Small intestine (tissue), 7 donors: ENCODE data around the gene SNTG2. TPM values are rescaled to one million over a fixed set of nuclear protein-coding genes. Genes with fewer than 3 reads are reported as not detected.

Experiments used
- DNase-seq, 2 donors: peaks; one replicate each; pipeline versions ENCODE4 v3.0.0 to v3.0.0-alpha.2; 2013
- FAIRE-seq: peaks from 2 replicates; lab custom pipeline; 2012; peaks lifted over from hg19 to GRCh38; lab: Jason Lieb, UNC
- H3K27ac ChIP-seq, 3 donors: one replicate each; pipeline ENCODE4 v1.5.1; 2013; ENCODE audit warnings: low read length in 2 of 3, mild to moderate bottlenecking in 2 of 3, control low read depth in 1 of 3, inconsistent platforms in 1 of 3, low read depth in 1 of 3, moderate library complexity in 1 of 3
- H3K27me3 ChIP-seq, 3 donors: one replicate each; pipeline ENCODE4 v1.6.1; 2013; ENCODE audit warnings: low read length in 3 of 3, inconsistent platforms in 1 of 3; ENCODE audit not compliant: control insufficient read depth in 3 of 3, insufficient read depth in 3 of 3
- H3K36me3 ChIP-seq, 3 donors: one replicate each; pipeline ENCODE4 v1.6.1; 2013; ENCODE audit warnings: low read length in 3 of 3, inconsistent platforms in 1 of 3, low read depth in 1 of 3, mild to moderate bottlenecking in 1 of 3, moderate library complexity in 1 of 3; ENCODE audit not compliant: control insufficient read depth in 3 of 3, insufficient read depth in 2 of 3
- H3K4me1 ChIP-seq, 3 donors: one replicate each; pipeline ENCODE4 v1.6.1; 2013; ENCODE audit warnings: low read length in 2 of 3, inconsistent platforms in 1 of 3, low read depth in 1 of 3, mild to moderate bottlenecking in 1 of 3, moderate library complexity in 1 of 3; ENCODE audit not compliant: control insufficient read depth in 3 of 3, insufficient read depth in 2 of 3
- H3K4me3 ChIP-seq, 3 donors: one replicate each; pipeline ENCODE4 v1.5.1; 2013; ENCODE audit warnings: low read length in 3 of 3, control low read depth in 1 of 3, inconsistent platforms in 1 of 3, low read depth in 1 of 3, mild to moderate bottlenecking in 1 of 3, moderate library complexity in 1 of 3
- H3K9me3 ChIP-seq, 2 donors: one replicate each; pipeline ENCODE4 v1.6.1; 2013; ENCODE audit warnings: low read depth in 1 of 2, low read length in 1 of 2; ENCODE audit not compliant: control insufficient read depth in 2 of 2, insufficient read depth in 1 of 2
- WGBS, 3 donors: extraction: QIAGEN DNeasy Blood & Tissue Kit; methylation state at CpG; one replicate each; pipeline ENCODE4 v1.1.7; 2013; 5-methylcytosine and 5-hydroxymethylcytosine counted together
- polyA plus RNA-seq, 4 donors: library from polyadenylated mRNA; stranded (reverse) in 3 of 4; unstranded in 1 of 4; fragments of 200-250 nt in 3 of 4; fragments of 120-200 nt in 1 of 4; gene quantifications; one replicate each; pipeline versions ENCODE4 v1.2.1 to v1.2.3, GENCODE V29; 2013
- donor health status: healthy with polysubstance abuse.
- donor health status: control.
- donor health status: control.
- donor health status: Bipolar disorder and iron deficiency.
- donor health status: healthy.

Gene SNTG2
- polyA plus RNA-seq, 4 donors = 0.25 to 1.1 (median 0.54) TPM; not detected in 1

DNA sequence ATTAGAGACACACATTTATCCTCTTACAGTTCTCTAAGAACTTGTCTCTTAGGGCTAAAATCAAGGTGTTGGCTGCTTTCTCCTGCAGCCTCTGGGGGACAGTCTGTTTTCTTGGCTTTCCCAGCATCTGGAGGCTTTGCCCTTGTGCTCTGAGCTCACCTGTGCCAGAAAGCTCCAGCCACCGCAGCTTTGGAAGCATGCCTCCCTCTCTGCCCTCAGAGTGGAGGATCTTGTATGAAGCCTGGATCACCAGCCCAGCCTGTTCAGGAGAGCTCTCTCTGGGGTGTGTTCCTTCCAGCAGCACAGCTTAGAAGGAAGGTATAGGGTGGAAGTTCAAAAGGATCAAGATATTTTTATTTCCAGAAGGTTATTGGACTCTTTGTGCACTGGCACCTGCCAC, 409.5 kb downstream of the SNTG2 start:
- H3K27me3 ChIP-seq = no peaks in the 10 kb centered on the region
- no peak for DNase-seq
- WGBS, 3 donors = 62 to 77% (median 76%) methylated on average over 1 of the region's 1 CpG
- FAIRE-seq = no peak
- H3K9me3 ChIP-seq = peaks cover 0 to 8% of the 10 kb centered on the region in 2 donors
- H3K4me1 ChIP-seq = no peaks in the 10 kb centered on the region
- H3K27ac ChIP-seq = no peak overlapping the region
- H3K36me3 ChIP-seq = no peaks in the 10 kb centered on the region
- no peak overlapping the region for H3K4me3 ChIP-seq

DNA sequence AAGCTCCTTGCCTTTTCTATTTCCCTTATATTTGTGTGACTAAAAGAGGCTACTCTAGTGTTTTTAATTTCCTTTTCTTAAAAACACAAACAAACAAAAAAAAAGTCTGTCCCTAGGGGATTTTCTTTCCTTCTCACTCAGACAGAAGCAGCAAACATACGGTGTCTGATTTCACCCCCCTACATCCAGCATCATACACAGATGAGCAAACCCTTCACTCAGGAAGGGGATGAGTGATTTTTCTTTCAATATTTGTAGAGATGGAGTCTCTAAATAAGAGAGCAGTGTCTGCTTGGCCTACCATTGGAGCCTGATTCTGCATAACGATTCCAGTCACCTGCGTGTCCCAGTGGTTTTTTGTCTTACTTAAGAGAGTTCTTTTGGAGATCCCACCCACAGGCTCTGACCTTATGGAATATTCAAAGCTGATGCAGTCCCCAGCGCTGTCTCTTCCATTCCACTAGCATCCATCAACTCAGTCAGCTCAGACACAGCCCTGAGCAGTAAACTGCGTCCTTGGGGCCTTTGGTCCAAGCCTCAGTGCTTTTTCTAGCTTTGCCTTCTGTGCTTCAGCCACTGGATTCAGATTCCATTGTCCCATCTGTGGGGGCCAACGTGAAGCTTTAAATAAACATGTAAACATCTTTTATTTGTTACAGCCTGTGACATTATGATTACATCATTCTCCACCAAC, 410.1 kb downstream of the SNTG2 start:
- H3K27me3 ChIP-seq = no peaks in the 10 kb centered on the region
- peaks cover 0 to 7% of the 10 kb centered on the region in 2 donors for H3K9me3 ChIP-seq
- H3K27ac ChIP-seq = no peak overlapping the region
- no peaks in the 10 kb centered on the region for H3K36me3 ChIP-seq
- H3K4me1 ChIP-seq = no peaks in the 10 kb centered on the region
- no peak for DNase-seq
- H3K4me3 ChIP-seq = no peak overlapping the region
- 68 to 74% (median 73%) methylated on average over 6 of the region's 6 CpGs for WGBS, 3 donors
- FAIRE-seq = no peak

DNA sequence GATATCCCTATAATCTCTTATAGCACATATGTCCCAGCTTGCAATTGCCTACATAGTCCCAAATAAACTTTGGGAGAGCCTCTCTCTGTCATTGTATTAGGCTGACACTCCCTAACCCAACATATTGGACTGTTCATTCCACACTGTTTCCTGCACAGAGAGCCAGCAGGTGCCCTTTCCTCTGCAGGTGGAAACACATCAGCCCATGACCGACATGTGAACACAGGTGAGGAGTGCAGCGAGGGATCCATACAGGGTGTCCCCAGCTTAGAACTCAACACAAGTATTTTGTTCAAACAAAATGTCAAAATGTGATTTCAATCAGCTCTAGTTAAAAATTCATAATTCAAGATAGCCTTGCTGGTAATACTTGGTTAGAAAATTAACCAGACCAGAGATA, 412.7 kb downstream of the SNTG2 start:
- WGBS, 3 donors = 87 to 95% (median 91%) methylated on average over 2 of the region's 2 CpGs
- Histone ChIP-seq H3K27ac (no peak overlapping the region), H3K27me3 (no peaks in the 10 kb centered on the region), H3K4me3 (no peak overlapping the region), H3K9me3 (peaks cover 0 to 7% of the 10 kb centered on the region in 2 donors), H3K4me1 (no peaks in the 10 kb centered on the region), H3K36me3 (no peaks in the 10 kb centered on the region)
- DNase-seq = no peak
- FAIRE-seq = no peak

GRCh38 chr2:1366546-1367134, 416.0 kb downstream of the SNTG2 start:
- H3K4me3 ChIP-seq = no peak overlapping the region
- no peaks in the 10 kb centered on the region for H3K27me3 ChIP-seq
- no peaks in the 10 kb centered on the region for H3K36me3 ChIP-seq
- no peak for DNase-seq
- H3K27ac ChIP-seq = no peak overlapping the region
- WGBS, 3 donors = 66 to 83% (median 79%) methylated on average over 20 of the region's 20 CpGs
- H3K4me1 ChIP-seq = no peaks in the 10 kb centered on the region
- H3K9me3 ChIP-seq = peaks cover 0 to 7% of the 10 kb centered on the region in 2 donors
- FAIRE-seq = no peak

DNA sequence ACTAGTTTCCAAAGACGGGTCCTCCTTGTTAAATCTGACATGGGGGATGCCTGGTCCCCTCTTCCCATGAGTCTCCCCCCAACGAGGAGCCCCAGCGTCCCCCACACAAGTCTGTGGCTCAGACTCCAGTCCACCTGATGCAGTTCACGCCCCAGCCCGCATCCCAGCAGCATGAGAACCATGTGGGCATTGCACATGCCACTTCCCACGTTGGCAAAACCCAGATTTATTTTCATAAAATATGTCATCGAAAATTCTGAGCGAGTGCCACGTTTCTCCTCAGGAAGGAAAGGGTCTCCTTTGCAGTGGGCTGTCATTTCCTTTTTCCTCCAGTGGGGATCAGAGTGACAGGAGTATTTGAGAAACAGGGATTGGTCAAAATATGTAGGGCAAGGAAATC, 417.0 kb downstream of the SNTG2 start:
- no peak for FAIRE-seq
- no peaks in the 10 kb centered on the region for H3K27me3 ChIP-seq
- no peak overlapping the region for H3K4me3 ChIP-seq
- H3K9me3 ChIP-seq = no peaks in the 10 kb centered on the region
- 60 to 75% (median 64%) methylated on average over 9 of the region's 9 CpGs for WGBS, 3 donors
- no peaks in the 10 kb centered on the region for H3K36me3 ChIP-seq
- no peak overlapping the region for H3K27ac ChIP-seq
- DNase-seq = no peak
- H3K4me1 ChIP-seq = no peaks in the 10 kb centered on the region

DNA sequence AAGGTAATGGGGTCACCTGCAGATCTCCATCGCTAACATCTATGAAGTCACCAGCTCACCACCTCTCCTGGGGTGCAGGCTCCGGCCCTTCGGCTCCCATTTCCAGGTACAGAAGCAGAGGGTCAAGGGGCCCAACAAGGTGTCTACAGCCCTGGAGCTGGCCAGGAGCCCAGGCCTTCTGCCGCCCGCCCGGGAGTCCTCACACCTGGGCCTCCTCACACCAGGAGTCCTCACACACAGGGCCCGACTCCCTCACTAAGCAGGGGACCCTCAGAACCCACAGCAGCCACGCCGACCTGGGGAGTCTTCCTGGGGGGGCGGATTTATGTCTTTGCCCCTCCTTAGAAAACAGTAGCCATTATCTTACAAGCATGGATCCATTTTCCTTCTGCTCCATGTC, 419.3 kb downstream of the SNTG2 start:
- FAIRE-seq (no peak), DNase-seq (no peak)

DNA sequence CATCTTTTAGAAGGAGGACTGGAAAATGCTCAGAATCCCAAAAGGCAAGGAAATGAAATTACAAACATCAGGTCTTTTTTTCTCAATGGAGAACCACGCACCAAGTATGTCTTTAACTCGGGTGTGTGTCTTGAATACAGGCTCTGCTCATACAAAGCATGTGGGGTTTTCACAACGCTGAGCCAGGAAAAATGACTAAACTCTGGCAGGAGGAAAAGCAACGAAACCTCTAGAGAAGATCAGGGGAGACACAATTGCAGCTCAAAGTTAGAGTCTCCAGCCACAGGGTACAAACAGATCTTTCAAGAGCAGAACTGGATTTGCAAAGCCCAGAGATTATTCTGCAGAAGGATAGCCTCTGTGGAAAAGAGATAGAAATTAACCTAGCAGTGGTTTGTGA, 419.8 kb downstream of the SNTG2 start:
- FAIRE-seq = no peak
- Histone ChIP-seq H3K27ac (no peak overlapping the region), H3K27me3 (no peaks in the 10 kb centered on the region), H3K4me3 (no peak overlapping the region), H3K36me3 (no peaks in the 10 kb centered on the region), H3K9me3 (no peaks in the 10 kb centered on the region), H3K4me1 (no peaks in the 10 kb centered on the region)
- DNase-seq = no peak
- WGBS, 3 donors = 61 to 80% (median 72%) methylated on average over 4 of the region's 4 CpGs

More for the DNA sequence above, 419.3 kb downstream of the SNTG2 start:
- Histone ChIP-seq H3K27me3 (no peaks in the 10 kb centered on the region), H3K4me1 (no peaks in the 10 kb centered on the region), H3K36me3 (no peaks in the 10 kb centered on the region), H3K27ac (no peak overlapping the region), H3K9me3 (no peaks in the 10 kb centered on the region), H3K4me3 (no peak overlapping the region)
- WGBS, 3 donors = 74 to 84% (median 84%) methylated on average over 10 of the region's 10 CpGs

DNA sequence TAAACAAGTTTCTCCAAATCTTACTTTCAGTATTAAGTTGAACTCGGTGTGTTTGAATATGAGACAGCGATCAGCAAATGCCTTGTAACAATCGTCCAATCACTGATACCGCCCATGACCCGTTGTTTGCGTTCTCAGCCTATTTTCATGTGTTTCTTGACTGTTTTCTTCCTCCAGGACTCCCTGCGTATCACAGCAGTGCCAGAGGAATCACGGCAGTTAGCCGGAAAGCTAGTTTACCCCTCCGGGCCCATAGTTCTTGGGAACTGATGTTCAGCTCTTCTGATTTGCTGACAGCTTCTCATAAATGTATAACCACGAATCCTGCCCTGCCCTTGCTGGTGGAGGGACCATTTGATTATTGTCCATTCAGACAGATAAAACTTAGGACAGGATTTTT, 420.4 kb downstream of the SNTG2 start:
- Histone ChIP-seq H3K4me3 (no peak overlapping the region), H3K27me3 (no peaks in the 10 kb centered on the region), H3K36me3 (no peaks in the 10 kb centered on the region), H3K27ac (no peak overlapping the region), H3K9me3 (no peaks in the 10 kb centered on the region), H3K4me1 (no peaks in the 10 kb centered on the region)
- FAIRE-seq (no peak), DNase-seq (no peak)
- 67 to 77% (median 73%) methylated on average over 11 of the region's 11 CpGs for WGBS, 3 donors
